PFSK-1 (cell line): ENCODE measurements around the gene NRXN3.

Source experiments
- FOXP2 ChIP-seq: optimal IDR thresholded peaks from 2 replicates; pipeline ENCODE3; 2011; ENCODE audit warnings: borderline replicate concordance, control low read depth, inconsistent platforms; ENCODE audit not compliant: insufficient read depth; ENCODE audit errors: extremely low read length, extremely low read depth
- POLR2AphosphoS5 ChIP-seq: IDR thresholded peaks from 2 replicates; pipeline ENCODE4 v1.6.1; 2012; ENCODE audit warnings: low read depth, mild to moderate bottlenecking, control low read depth, low read length, moderate library complexity
- SIN3A ChIP-seq: IDR thresholded peaks from 2 replicates; pipeline ENCODE4 v1.6.1; 2012; ENCODE audit warnings: mild to moderate bottlenecking, low read length, moderate library complexity, borderline replicate concordance; ENCODE audit not compliant: insufficient read depth
- TAF1 ChIP-seq: IDR thresholded peaks from 2 replicates; pipeline ENCODE4 v1.6.1; 2012; ENCODE audit warnings: low read length, control low read depth, borderline replicate concordance; ENCODE audit not compliant: insufficient read depth
- TF ChIP-seq, protein P1 (sequence below), 2 experiments: IDR thresholded peaks; 2 replicates each; pipeline versions ENCODE4 v1.6.1 to v1.8.0; 2011 to 2012; ENCODE audit warnings: low read depth in 2 of 2, low read length in 2 of 2, control low read depth in 1 of 2, inconsistent platforms in 1 of 2, mild to moderate bottlenecking in 1 of 2, moderate library complexity in 1 of 2; ENCODE audit not compliant: insufficient read depth in 1 of 2

NRXN3 gene

GRCh38 chr14:78834766-78835451 lies 664.7 kb downstream of the NRXN3 start:
- no peak for TF ChIP-seq SIN3A
- no peak for TF ChIP-seq FOXP2
- no peak for TF ChIP-seq POLR2AphosphoS5
- no peak for TF ChIP-seq TAF1
- TF ChIP-seq, protein P1, sequence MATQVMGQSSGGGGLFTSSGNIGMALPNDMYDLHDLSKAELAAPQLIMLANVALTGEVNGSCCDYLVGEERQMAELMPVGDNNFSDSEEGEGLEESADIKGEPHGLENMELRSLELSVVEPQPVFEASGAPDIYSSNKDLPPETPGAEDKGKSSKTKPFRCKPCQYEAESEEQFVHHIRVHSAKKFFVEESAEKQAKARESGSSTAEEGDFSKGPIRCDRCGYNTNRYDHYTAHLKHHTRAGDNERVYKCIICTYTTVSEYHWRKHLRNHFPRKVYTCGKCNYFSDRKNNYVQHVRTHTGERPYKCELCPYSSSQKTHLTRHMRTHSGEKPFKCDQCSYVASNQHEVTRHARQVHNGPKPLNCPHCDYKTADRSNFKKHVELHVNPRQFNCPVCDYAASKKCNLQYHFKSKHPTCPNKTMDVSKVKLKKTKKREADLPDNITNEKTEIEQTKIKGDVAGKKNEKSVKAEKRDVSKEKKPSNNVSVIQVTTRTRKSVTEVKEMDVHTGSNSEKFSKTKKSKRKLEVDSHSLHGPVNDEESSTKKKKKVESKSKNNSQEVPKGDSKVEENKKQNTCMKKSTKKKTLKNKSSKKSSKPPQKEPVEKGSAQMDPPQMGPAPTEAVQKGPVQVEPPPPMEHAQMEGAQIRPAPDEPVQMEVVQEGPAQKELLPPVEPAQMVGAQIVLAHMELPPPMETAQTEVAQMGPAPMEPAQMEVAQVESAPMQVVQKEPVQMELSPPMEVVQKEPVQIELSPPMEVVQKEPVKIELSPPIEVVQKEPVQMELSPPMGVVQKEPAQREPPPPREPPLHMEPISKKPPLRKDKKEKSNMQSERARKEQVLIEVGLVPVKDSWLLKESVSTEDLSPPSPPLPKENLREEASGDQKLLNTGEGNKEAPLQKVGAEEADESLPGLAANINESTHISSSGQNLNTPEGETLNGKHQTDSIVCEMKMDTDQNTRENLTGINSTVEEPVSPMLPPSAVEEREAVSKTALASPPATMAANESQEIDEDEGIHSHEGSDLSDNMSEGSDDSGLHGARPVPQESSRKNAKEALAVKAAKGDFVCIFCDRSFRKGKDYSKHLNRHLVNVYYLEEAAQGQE (IDR thresholded peaks at IDR 0.05; ENCODE audit: insufficient read depth in 1 of 2, low read depth in 2 of 2, low read length in 2 of 2), result no peak

- TF ChIP-seq, protein P1 (IDR thresholded peaks at IDR 0.05; ENCODE audit: insufficient read depth in 1 of 2, low read depth in 2 of 2, low read length in 2 of 2), result no peak
- TF ChIP-seq POLR2AphosphoS5 (no peak), FOXP2 (no peak), TAF1 (no peak), SIN3A (no peak)
Measured at GRCh38 chr14:78835909-78836308, 665.7 kb downstream of the NRXN3 start.

- TF ChIP-seq POLR2AphosphoS5 (no peak), SIN3A (no peak)
- TF ChIP-seq, protein P1 (IDR thresholded peaks at IDR 0.05; ENCODE audit: insufficient read depth in 1 of 2, low read depth in 2 of 2, low read length in 2 of 2), result no peak
Measured at GRCh38 chr14:78836777-78837176, 666.6 kb downstream of the NRXN3 start.

GRCh38 chr14:78838959-78839358 lies 668.8 kb downstream of the NRXN3 start:
- TF ChIP-seq POLR2AphosphoS5 (no peak), TAF1 (no peak), FOXP2 (no peak), SIN3A (no peak)
- TF ChIP-seq, protein P1 (IDR thresholded peaks at IDR 0.05; ENCODE audit: insufficient read depth in 1 of 2, low read depth in 2 of 2, low read length in 2 of 2), result no peak

DNA sequence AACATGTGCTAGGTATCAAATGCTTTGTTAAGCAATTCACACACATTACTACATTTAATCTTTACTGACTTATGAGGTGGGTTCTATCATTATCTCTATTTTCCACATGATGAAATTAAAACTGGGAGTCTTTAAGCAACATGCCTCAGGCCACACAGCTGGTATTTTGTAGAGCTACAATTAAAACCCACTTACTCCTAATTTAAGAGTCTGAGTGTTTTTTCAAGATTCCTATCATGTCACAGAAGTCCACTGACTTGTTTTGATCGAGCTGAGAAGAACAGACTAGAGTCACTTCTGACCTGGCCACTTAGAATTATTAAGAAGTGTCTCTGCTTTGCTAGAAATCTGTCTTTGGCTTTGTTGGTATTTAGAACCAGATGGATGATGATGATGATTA lies 670.7 kb downstream of the NRXN3 start:
- TF ChIP-seq SIN3A (no peak), POLR2AphosphoS5 (no peak), TAF1 (no peak), FOXP2 (no peak)
- TF ChIP-seq, protein P1 (IDR thresholded peaks at IDR 0.05; ENCODE audit: insufficient read depth in 1 of 2, low read depth in 2 of 2, low read length in 2 of 2), result no peak
